ENCODE results near the gene FTSJ3. TPM values are rescaled to one million over a fixed set of nuclear protein-coding genes. Genes with fewer than 3 reads are reported as not detected.

FTSJ3 gene
- polyA plus RNA-seq, 2 of the 4 experiments (the other 2 are of a cell fraction), result 74.5 to 104 TPM

DNA sequence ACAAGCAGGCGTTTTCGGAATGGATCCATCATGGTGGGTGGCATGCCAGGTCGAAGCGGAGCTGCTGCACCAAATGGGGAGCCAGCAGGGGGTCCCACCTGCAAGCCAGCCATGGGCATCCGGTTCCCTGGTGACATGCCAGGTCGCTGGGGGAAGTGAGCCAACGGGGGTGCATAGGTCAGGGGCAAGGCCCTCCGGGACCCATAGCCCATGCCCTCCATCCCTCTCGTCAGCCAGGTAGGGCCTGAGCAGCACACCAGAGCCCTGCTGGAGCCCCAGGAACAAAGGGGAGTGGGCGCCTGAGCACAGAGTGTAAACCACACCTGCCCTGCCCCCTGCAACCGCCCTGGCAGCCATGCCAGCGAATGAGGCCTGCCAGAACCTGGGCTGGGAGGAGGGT lies 10.0 kb upstream of the FTSJ3 start:
- Histone ChIP-seq H3K27ac (no peak overlapping the region), H3K4me1 (peaks cover 32% of the 10 kb centered on the region), H3K9me3 (no peaks in the 10 kb centered on the region), H3K4me3 (no peak overlapping the region), H3K4me2 (no peak overlapping the region)
- CTCF ChIA-PET, result interaction anchor here (0.9 to 4.2 kb wide), 7 partner anchors 10 to 412 kb away, joined by 3 to 37 read pairs (median 4); partner anchors contain the start of genes FTSJ3 and PSMC5
- ATAC-seq, result no peak
- no peak for TF ChIP-seq SMC3 (IDR thresholded peaks at IDR 0.05)
- no peak for TF ChIP-seq RCOR1 (IDR thresholded peaks at IDR 0.05; ENCODE audit: low read depth, low read length)
- no peak for TF ChIP-seq JUNB (IDR thresholded peaks at IDR 0.05)
- TF ChIP-seq ZNF302 (CRISPR knock-in tag; IDR thresholded peaks at IDR 0.05), result no peak
- TF ChIP-seq PHF8 (IDR thresholded peaks at IDR 0.05; ENCODE audit: borderline replicate concordance, low read depth), result no peak
- no peak for DNase-seq (ENCODE audit: low read depth in 1 of 2, low spot score in 1 of 2)
- no peak for FAIRE-seq
- 89% methylated on average over 12 of the region's 12 CpGs for WGBS (ENCODE audit: missing lambda C conversion rate)
- POLR2A ChIA-PET, result no interaction called here

DNA sequence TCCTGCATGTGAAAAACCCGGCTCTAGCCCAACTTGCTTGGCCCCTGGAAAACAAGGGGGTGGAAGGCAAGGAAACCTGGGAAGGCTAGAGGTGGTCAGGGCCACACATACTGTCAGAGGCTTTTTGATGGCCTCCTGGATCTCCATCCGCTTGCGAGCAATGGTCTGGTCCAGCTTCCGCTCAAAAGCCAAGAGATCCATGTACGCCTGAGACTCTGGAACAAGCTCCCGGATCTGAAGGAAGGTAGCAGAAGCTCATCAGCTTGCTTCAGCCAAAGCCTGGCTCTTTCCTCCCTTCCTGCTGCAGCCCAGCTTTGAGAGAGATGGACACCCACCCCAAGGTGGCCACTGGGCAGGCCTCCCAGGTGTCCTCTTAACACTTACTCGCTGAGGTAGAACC lies 9.3 kb upstream of the FTSJ3 start:
- no peak overlapping the region for H3K4me3 ChIP-seq
- CTCF ChIA-PET, result interaction anchor here (1.9 to 4.2 kb wide), 3 partner anchors 10 to 19 kb away, joined by 4 to 37 read pairs (median 27); partner anchors contain the start of genes FTSJ3 and PSMC5
- DNase-seq (ENCODE audit: low read depth in 1 of 2, low spot score in 1 of 2) (no peak), FAIRE-seq (no peak), ATAC-seq (no peak)
- no peak overlapping the region for H3K4me2 ChIP-seq
- POLR2A ChIA-PET, result no interaction called here
- H3K27ac ChIP-seq, result no peak overlapping the region
- H3K9me3 ChIP-seq, result no peaks in the 10 kb centered on the region
- no peak for TF ChIP-seq CHD4 (IDR thresholded peaks at IDR 0.05; ENCODE audit: borderline replicate concordance)
- TF ChIP-seq, protein P1, sequence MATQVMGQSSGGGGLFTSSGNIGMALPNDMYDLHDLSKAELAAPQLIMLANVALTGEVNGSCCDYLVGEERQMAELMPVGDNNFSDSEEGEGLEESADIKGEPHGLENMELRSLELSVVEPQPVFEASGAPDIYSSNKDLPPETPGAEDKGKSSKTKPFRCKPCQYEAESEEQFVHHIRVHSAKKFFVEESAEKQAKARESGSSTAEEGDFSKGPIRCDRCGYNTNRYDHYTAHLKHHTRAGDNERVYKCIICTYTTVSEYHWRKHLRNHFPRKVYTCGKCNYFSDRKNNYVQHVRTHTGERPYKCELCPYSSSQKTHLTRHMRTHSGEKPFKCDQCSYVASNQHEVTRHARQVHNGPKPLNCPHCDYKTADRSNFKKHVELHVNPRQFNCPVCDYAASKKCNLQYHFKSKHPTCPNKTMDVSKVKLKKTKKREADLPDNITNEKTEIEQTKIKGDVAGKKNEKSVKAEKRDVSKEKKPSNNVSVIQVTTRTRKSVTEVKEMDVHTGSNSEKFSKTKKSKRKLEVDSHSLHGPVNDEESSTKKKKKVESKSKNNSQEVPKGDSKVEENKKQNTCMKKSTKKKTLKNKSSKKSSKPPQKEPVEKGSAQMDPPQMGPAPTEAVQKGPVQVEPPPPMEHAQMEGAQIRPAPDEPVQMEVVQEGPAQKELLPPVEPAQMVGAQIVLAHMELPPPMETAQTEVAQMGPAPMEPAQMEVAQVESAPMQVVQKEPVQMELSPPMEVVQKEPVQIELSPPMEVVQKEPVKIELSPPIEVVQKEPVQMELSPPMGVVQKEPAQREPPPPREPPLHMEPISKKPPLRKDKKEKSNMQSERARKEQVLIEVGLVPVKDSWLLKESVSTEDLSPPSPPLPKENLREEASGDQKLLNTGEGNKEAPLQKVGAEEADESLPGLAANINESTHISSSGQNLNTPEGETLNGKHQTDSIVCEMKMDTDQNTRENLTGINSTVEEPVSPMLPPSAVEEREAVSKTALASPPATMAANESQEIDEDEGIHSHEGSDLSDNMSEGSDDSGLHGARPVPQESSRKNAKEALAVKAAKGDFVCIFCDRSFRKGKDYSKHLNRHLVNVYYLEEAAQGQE (IDR thresholded peaks at IDR 0.05), result no peak
- TF ChIP-seq, protein P2, sequence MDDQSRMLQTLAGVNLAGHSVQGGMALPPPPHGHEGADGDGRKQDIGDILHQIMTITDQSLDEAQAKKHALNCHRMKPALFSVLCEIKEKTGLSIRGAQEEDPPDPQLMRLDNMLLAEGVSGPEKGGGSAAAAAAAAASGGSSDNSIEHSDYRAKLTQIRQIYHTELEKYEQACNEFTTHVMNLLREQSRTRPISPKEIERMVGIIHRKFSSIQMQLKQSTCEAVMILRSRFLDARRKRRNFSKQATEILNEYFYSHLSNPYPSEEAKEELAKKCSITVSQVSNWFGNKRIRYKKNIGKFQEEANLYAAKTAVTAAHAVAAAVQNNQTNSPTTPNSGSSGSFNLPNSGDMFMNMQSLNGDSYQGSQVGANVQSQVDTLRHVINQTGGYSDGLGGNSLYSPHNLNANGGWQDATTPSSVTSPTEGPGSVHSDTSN (IDR thresholded peaks at IDR 0.05), result no peak
- TF ChIP-seq FOXS1 (CRISPR knock-in tag; IDR thresholded peaks at IDR 0.05), result no peak
- TF ChIP-seq KDM1A (IDR thresholded peaks at IDR 0.05; ENCODE audit: low read depth), result no peak
- TF ChIP-seq HOXB5 (CRISPR knock-in tag; IDR thresholded peaks at IDR 0.05), result no peak
- no peak for TF ChIP-seq EHF (CRISPR knock-in tag; IDR thresholded peaks at IDR 0.05)
- TF ChIP-seq RAD21 (conservative IDR thresholded peaks at IDR 0.05 in 1 of 2, IDR thresholded peaks at IDR 0.05 in 1 of 2), result no peak
- no peak for TF ChIP-seq POLR2AphosphoS2 (conservative IDR thresholded peaks at IDR 0.05; ENCODE audit: low read length)
- no peak for TF ChIP-seq NPAS2 (CRISPR knock-in tag; IDR thresholded peaks at IDR 0.05; ENCODE audit: borderline replicate concordance)
- TF ChIP-seq ESRRA (IDR thresholded peaks at IDR 0.05; ENCODE audit: borderline replicate concordance, low read length), result no peak
- TF ChIP-seq TFCP2L1 (CRISPR knock-in tag; IDR thresholded peaks at IDR 0.05), result no peak
- TF ChIP-seq, protein P3, sequence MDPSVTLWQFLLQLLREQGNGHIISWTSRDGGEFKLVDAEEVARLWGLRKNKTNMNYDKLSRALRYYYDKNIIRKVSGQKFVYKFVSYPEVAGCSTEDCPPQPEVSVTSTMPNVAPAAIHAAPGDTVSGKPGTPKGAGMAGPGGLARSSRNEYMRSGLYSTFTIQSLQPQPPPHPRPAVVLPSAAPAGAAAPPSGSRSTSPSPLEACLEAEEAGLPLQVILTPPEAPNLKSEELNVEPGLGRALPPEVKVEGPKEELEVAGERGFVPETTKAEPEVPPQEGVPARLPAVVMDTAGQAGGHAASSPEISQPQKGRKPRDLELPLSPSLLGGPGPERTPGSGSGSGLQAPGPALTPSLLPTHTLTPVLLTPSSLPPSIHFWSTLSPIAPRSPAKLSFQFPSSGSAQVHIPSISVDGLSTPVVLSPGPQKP (IDR thresholded peaks at IDR 0.05; ENCODE audit: low read depth, low read length), result no peak
- 90% methylated on average over 7 of the region's 7 CpGs for WGBS (ENCODE audit: missing lambda C conversion rate)
- H3K4me1 ChIP-seq, result peaks cover 32% of the 10 kb centered on the region
